A673 (cell line): ENCODE results near the gene BLOC1S4.

ENCODE experiments used
- CTCF ChIP-seq: fragments of 300-800, 200-600 bp; sonication (generic); conservative IDR thresholded peaks from 2 replicates; pipeline ENCODE4 v1.5.1; 2017; ENCODE audit warnings: low read depth, mild to moderate bottlenecking, antibody characterized with exemption, low read length, moderate library complexity, mixed read lengths
- EZH2 ChIP-seq: fragments of 200-600 bp; sonication (generic); IDR thresholded peaks from 2 replicates; pipeline ENCODE4 v1.6.1; 2017; ENCODE audit warnings: borderline replicate concordance, low read depth, mild to moderate bottlenecking, mixed read lengths, antibody characterized with exemption, low read length; ENCODE audit not compliant: poor library complexity, severe bottlenecking

- TF ChIP-seq EZH2, result no peak
- no peak for TF ChIP-seq CTCF
Observed at GRCh38 chr4:6734165-6734786, 18.3 kb downstream of the BLOC1S4 start.
